ENCODE data around the gene TMEM81.

- no peak for TF ChIP-seq MYC (IDR thresholded peaks at IDR 0.05; ENCODE audit: low read depth, low read length)
- TF ChIP-seq POLR2A (IDR thresholded peaks at IDR 0.05; ENCODE audit: extremely low read depth, insufficient read length), result no peak
Measured at GRCh38 chr1:205077934-205078311, 6.3 kb downstream of the TMEM81 start.

Data from NB4 (cell line).